Superior temporal gyrus (tissue), 1 donor: ENCODE measurements around the gene CCM2.
"Not testable (repeated sequence)": the region's sequence is repeated elsewhere in the genome, so short reads cannot be mapped to it uniquely, and the experiment has no call there.

Experiments
- DNase-seq: peaks from one replicate; pipeline ENCODE4 v3.0.0-alpha.2; 2016; ENCODE audit errors: extremely low spot score

CCM2 gene

GRCh38 chr7:44999245-45000092, 532 bp upstream of the CCM2 start:
- DNase-seq: peak; percentile 98

GRCh38 chr7:45001138-45001694, 1.2 kb downstream of the CCM2 start:
- DNase-seq: no peak

GRCh38 chr7:45001826-45002225, 1.8 kb downstream of the CCM2 start:
- DNase-seq: no peak

GRCh38 chr7:45003789-45004188, 3.8 kb downstream of the CCM2 start:
- DNase-seq: no peak

GRCh38 chr7:45007106-45007505, 7.1 kb downstream of the CCM2 start:
- DNase-seq: peak; percentile 69

- DNase-seq: no peak
These were observed 7.7 kb downstream of the CCM2 start for GRCh38 chr7:45007571-45008328.

GRCh38 chr7:45013465-45013967, 13.5 kb downstream of the CCM2 start:
- DNase-seq: no peak

GRCh38 chr7:45015313-45015712, 15.3 kb downstream of the CCM2 start:
- DNase-seq: no peak

- no peak for DNase-seq
These were observed 17.3 kb downstream of the CCM2 start for GRCh38 chr7:45017253-45017652.

- DNase-seq: no peak
These were observed 20.9 kb downstream of the CCM2 start for GRCh38 chr7:45020915-45021314.

GRCh38 chr7:45021604-45022296, 21.7 kb downstream of the CCM2 start:
- DNase-seq: no peak

GRCh38 chr7:45024126-45024744, 24.2 kb downstream of the CCM2 start:
- DNase-seq: no peak

- DNase-seq: not testable (repeated sequence)
These were observed 25.5 kb downstream of the CCM2 start for GRCh38 chr7:45025473-45025872.

- DNase-seq: no peak
These were observed 26.0 kb downstream of the CCM2 start for GRCh38 chr7:45026013-45026412.

- DNase-seq: no peak
These were observed 27.2 kb downstream of the CCM2 start for GRCh38 chr7:45026984-45027773.

GRCh38 chr7:45027774-45028114, 27.7 kb downstream of the CCM2 start:
- DNase-seq: no peak

- DNase-seq: no peak
These were observed 28.3 kb downstream of the CCM2 start for GRCh38 chr7:45028138-45028919.

- no peak for DNase-seq
These were observed 28.9 kb downstream of the CCM2 start for GRCh38 chr7:45028920-45029344.

GRCh38 chr7:45031829-45032228, 31.8 kb downstream of the CCM2 start:
- no peak for DNase-seq

GRCh38 chr7:45032421-45032820, 32.4 kb downstream of the CCM2 start:
- DNase-seq: no peak
